ENCODE results near the gene IKZF2.

The IKZF2 gene

GRCh38 chr2:212997526-212998020 lies 153.8 kb downstream of the IKZF2 start:
- DNase-seq (ENCODE audit: low spot score), result no peak

GRCh38 chr2:212995920-212996319 lies 155.5 kb downstream of the IKZF2 start:
- no peak for DNase-seq (ENCODE audit: low spot score)

GRCh38 chr2:212994976-212995375 lies 156.4 kb downstream of the IKZF2 start:
- no peak for DNase-seq (ENCODE audit: low spot score)

GRCh38 chr2:212991120-212991519 lies 160.3 kb downstream of the IKZF2 start:
- DNase-seq (ENCODE audit: low spot score), result no peak

GRCh38 chr2:212990697-212991096 lies 160.7 kb downstream of the IKZF2 start:
- no peak for DNase-seq (ENCODE audit: low spot score)

GRCh38 chr2:212987492-212987891 lies 163.9 kb downstream of the IKZF2 start:
- DNase-seq (ENCODE audit: low spot score), result no peak

- no peak for DNase-seq (ENCODE audit: low spot score)
Observed at GRCh38 chr2:212984129-212984528, 167.3 kb downstream of the IKZF2 start.

- no peak for DNase-seq (ENCODE audit: low spot score)
Observed at GRCh38 chr2:212979799-212980198, 171.6 kb downstream of the IKZF2 start.

GRCh38 chr2:212979046-212979612 lies 172.3 kb downstream of the IKZF2 start:
- DNase-seq (ENCODE audit: low spot score), result no peak

GRCh38 chr2:212977152-212977551 lies 174.3 kb downstream of the IKZF2 start:
- DNase-seq (ENCODE audit: low spot score), result no peak

- no peak for DNase-seq (ENCODE audit: low spot score)
Observed at GRCh38 chr2:212975333-212975732, 176.1 kb downstream of the IKZF2 start.

GRCh38 chr2:212974692-212975091 lies 176.7 kb downstream of the IKZF2 start:
- no peak for DNase-seq (ENCODE audit: low spot score)

GRCh38 chr2:212973347-212973746 lies 178.1 kb downstream of the IKZF2 start:
- no peak for DNase-seq (ENCODE audit: low spot score)

- no peak for DNase-seq (ENCODE audit: low spot score)
Observed at GRCh38 chr2:212970132-212970531, 181.3 kb downstream of the IKZF2 start.

- no peak for DNase-seq (ENCODE audit: low spot score)
Observed at GRCh38 chr2:212968284-212969081, 182.9 kb downstream of the IKZF2 start.

- DNase-seq (ENCODE audit: low spot score), result no peak
Observed at GRCh38 chr2:212966884-212967283, 184.5 kb downstream of the IKZF2 start.

GRCh38 chr2:212962691-212963090 lies 188.7 kb downstream of the IKZF2 start:
- DNase-seq (ENCODE audit: low spot score), result no peak

- DNase-seq (ENCODE audit: low spot score), result no peak
Observed at GRCh38 chr2:212961255-212961654, 190.2 kb downstream of the IKZF2 start.

- DNase-seq (ENCODE audit: low spot score), result no peak
Observed at GRCh38 chr2:212960336-212960735, 191.1 kb downstream of the IKZF2 start.

- no peak for DNase-seq (ENCODE audit: low spot score)
Observed at GRCh38 chr2:212959471-212960117, 191.8 kb downstream of the IKZF2 start.

GRCh38 chr2:212958757-212959295 lies 192.6 kb downstream of the IKZF2 start:
- DNase-seq (ENCODE audit: low spot score), result no peak

GRCh38 chr2:212958133-212958532 lies 193.3 kb downstream of the IKZF2 start:
- DNase-seq (ENCODE audit: low spot score), result no peak

- DNase-seq (ENCODE audit: low spot score), result no peak
Observed at GRCh38 chr2:212957624-212958023, 193.8 kb downstream of the IKZF2 start.
